MCF 10A (cell line): ENCODE measurements around the gene NAPA. TPM values are rescaled to one million over a fixed set of nuclear protein-coding genes. Genes with fewer than 3 reads are reported as not detected.

Source experiments
- BruUV-seq: library from RNA; stranded (reverse); fragments of 400-500 nt; replicated peaks from 2 replicates; lab custom pipeline; 2021; lab: Mats Ljungman, UMichigan
- CTCF ChIA-PET: fragments of 300-600 bp; sonication (Branson Sonifier 250); formaldehyde crosslinking; extraction: SDS; loops from one replicate; lab custom pipeline; 2021; ENCODE audit warnings: antibody characterized with exemption, inconsistent platforms; lab: Yijun Ruan, JAX
- POLR2A ChIA-PET: fragments of 300-600, 350-650 bp; sonication (Branson Sonifier 250); formaldehyde crosslinking; extraction: SDS; loops from one replicate; lab custom pipeline; 2020; ENCODE audit warnings: antibody characterized with exemption, inconsistent platforms; lab: Yijun Ruan, JAX
- DNase-seq: peaks from one replicate; pipeline ENCODE4 v3.0.0-alpha.2; 2018; ENCODE audit not compliant: unreplicated experiment
- H3K27ac Mint-ChIP-seq: one replicate; pipeline ENCODE4 v1.8.0; 2022; ENCODE audit warnings: mild to moderate bottlenecking, low read depth, mixed read lengths; ENCODE audit not compliant: unreplicated experiment
- H3K27me3 Mint-ChIP-seq: one replicate; pipeline ENCODE4 v1.8.0; 2022; ENCODE audit warnings: mixed read lengths; ENCODE audit not compliant: insufficient read depth, unreplicated experiment
- H3K36me3 Mint-ChIP-seq: one replicate; pipeline ENCODE4 v1.8.0; 2022; ENCODE audit warnings: mild to moderate bottlenecking, moderate library complexity, mixed read lengths; ENCODE audit not compliant: insufficient read depth, unreplicated experiment
- H3K4me1 Mint-ChIP-seq: one replicate; pipeline ENCODE4 v1.8.0; 2022; ENCODE audit warnings: mixed read lengths; ENCODE audit not compliant: insufficient read depth, unreplicated experiment
- H3K4me3 Mint-ChIP-seq: one replicate; pipeline ENCODE4 v1.8.0; 2022; ENCODE audit warnings: mild to moderate bottlenecking, moderate library complexity, mixed read lengths; ENCODE audit not compliant: unreplicated experiment
- H3K9me3 Mint-ChIP-seq: one replicate; pipeline ENCODE4 v1.8.0; 2022; ENCODE audit warnings: mixed read lengths; ENCODE audit not compliant: unreplicated experiment
- intact Hi-C: fragments of 100-400 bp; cut with micrococcal nuclease; formaldehyde crosslinking; loops from 2 replicates; pipeline ENCODE4 v1.14.1; 2022
- total RNA-seq: library from RNA; stranded (reverse); gene quantifications from 2 replicates; pipeline ENCODE4 v1.2.3, GENCODE V29; 2022
- TF ChIP-seq, protein P1 (sequence below): fragments of 200-600 bp; IDR thresholded peaks from one replicate; pipeline ENCODE4 v1.8.0; 2022; ENCODE audit warnings: antibody characterized with exemption, mild to moderate bottlenecking; ENCODE audit not compliant: unreplicated experiment

The NAPA gene
- total RNA-seq, 1 experiment from 2014 or later = 72.1 TPM

DNA sequence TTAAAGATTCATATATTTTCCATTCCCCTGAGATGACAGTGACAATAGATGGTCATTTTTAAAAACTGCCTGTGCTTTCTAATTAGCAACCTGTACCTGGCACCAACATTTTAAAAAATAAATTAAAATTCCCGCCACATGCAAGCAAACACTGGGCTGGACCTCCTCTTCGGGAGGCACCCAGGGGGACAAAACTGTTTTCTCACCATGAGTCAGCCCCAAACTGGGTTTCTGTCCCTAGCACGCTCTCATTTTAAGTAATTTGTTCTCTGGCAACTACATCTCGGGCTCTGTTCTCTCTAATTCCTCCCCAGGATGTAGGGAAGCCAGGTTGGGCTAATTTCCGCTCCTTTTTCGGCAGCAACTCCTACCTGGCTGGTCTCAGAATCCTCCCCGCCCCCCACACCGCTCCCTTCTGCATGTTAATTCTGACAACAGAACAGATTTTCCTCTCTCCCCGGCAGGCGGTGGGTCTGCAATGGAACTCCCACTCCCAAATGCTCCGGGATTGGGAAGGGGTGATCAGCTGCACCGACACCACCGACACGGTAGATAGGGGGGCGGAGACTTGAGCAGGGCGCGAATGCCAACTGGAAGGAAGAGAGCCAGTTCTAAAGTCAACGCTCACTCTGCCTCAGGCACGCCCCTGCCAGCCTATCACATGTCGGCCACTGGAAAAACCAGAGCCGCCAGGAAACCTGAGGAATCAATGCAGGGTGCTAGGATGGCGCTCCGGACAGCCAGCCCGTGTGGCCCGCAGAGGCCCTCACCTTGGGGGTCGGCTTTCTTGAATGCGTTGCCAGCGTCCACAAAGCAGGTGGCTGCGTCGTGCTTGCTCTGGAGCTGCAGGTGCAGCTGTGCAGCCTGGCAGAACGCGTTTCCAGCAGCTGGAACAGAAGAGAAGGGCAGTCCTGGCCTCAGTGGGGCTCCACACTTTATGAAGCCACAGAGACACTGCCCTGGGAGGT is 14.7 kb downstream of the NAPA start:
- DNase-seq = no peak
- intact Hi-C loops = no loop called here
- Mint-ChIP-seq H3K36me3 (peaks cover 43% of the 10 kb centered on the region), H3K27me3 (no peaks in the 10 kb centered on the region), H3K4me1 (no peaks in the 10 kb centered on the region), H3K9me3 (no peaks in the 10 kb centered on the region), H3K27ac (no peak overlapping the region), H3K4me3 (no peak overlapping the region)
- CTCF ChIA-PET = interaction anchor here (1.0 kb wide), 1 partner anchor 200 kb away, joined by 4 read pairs; no protein-coding TSS in a partner anchor
- BruUV-seq = TSS peak; percentile 19
- TF ChIP-seq, protein P1, sequence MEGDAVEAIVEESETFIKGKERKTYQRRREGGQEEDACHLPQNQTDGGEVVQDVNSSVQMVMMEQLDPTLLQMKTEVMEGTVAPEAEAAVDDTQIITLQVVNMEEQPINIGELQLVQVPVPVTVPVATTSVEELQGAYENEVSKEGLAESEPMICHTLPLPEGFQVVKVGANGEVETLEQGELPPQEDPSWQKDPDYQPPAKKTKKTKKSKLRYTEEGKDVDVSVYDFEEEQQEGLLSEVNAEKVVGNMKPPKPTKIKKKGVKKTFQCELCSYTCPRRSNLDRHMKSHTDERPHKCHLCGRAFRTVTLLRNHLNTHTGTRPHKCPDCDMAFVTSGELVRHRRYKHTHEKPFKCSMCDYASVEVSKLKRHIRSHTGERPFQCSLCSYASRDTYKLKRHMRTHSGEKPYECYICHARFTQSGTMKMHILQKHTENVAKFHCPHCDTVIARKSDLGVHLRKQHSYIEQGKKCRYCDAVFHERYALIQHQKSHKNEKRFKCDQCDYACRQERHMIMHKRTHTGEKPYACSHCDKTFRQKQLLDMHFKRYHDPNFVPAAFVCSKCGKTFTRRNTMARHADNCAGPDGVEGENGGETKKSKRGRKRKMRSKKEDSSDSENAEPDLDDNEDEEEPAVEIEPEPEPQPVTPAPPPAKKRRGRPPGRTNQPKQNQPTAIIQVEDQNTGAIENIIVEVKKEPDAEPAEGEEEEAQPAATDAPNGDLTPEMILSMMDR = no peak
- POLR2A ChIA-PET = interaction anchor here (1.0 to 3.6 kb wide), 3 partner anchors 10 to 101 kb away, joined by 4 to 8 read pairs (median 5); partner anchors contain the start of gene KPTN

DNA sequence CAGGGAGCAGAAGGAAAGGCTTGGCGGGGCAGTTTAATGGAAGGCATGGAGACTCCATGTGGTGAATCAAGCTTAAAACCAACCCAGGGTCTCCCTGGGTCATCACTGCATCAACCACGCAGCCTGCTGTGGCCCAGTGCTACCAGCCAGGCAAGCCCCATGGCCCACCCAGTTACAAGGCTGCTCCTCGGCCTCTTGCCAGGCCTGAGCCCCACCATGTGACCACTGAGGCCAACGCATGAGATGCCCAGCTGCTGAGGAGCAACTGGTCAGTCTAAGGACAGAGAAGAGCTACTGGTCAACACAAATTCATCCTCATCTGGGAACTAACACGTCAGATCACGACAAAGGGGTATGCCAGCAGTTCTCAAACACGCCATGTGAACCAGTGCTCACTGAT is 15.5 kb downstream of the NAPA start:
- no peaks in the 10 kb centered on the region for H3K9me3 Mint-ChIP-seq
- peaks cover 44% of the 10 kb centered on the region for H3K36me3 Mint-ChIP-seq
- no peak overlapping the region for H3K27ac Mint-ChIP-seq
- TF ChIP-seq, protein P1 = no peak
- no TSS peak for BruUV-seq
- ChIA-PET POLR2A (interaction anchor here (1.0 to 3.6 kb wide), 4 partner anchors 9 to 101 kb away, joined by 3 to 8 read pairs (median 4); partner anchors contain the start of gene KPTN), CTCF (interaction anchor here (0.6 to 1.4 kb wide), 4 partner anchors 38 to 208 kb away, joined by 3 to 6 read pairs (median 4); no protein-coding TSS in a partner anchor)
- H3K4me3 Mint-ChIP-seq = no peak overlapping the region
- DNase-seq = no peak
- H3K27me3 Mint-ChIP-seq = no peaks in the 10 kb centered on the region
- no peaks in the 10 kb centered on the region for H3K4me1 Mint-ChIP-seq
- intact Hi-C loops = no loop called here

DNA sequence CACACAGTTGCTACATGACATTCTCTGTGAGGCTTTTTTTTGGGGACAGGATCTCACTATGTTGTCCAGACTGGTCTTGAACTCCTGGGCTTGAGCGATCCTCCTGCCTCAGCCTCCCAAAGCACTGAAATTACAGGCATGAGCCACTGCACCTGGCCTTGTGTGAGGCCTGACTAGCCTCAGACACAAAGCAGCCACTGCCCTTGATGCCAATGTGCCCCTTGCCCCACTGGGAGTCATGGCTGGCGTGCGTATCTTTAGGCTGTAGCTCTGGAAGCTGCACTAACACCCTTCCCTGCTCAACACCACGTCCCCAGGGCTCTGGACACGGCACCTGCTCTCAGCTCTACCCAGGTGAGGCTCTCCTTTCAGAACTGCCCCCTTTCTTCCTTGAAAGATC is 16.3 kb downstream of the NAPA start:
- Mint-ChIP-seq H3K27ac (no peak overlapping the region), H3K4me3 (no peak overlapping the region), H3K36me3 (peaks cover 36% of the 10 kb centered on the region), H3K27me3 (no peaks in the 10 kb centered on the region), H3K4me1 (no peaks in the 10 kb centered on the region), H3K9me3 (no peaks in the 10 kb centered on the region)
- no TSS peak for BruUV-seq
- POLR2A ChIA-PET = interaction anchor here (1.0 to 3.6 kb wide), 4 partner anchors 8 to 102 kb away, joined by 3 to 8 read pairs (median 4); partner anchors contain the start of gene KPTN
- CTCF ChIA-PET = interaction anchor here (0.6 to 1.4 kb wide), 3 partner anchors 39 to 209 kb away, joined by 3 to 6 read pairs (median 5); no protein-coding TSS in a partner anchor
- no peak for DNase-seq
- TF ChIP-seq, protein P1 = no peak
- intact Hi-C loops = no loop called here
